ENCODE data around the gene NTF4. TPM values are rescaled to one million over a fixed set of nuclear protein-coding genes. Genes with fewer than 3 reads are reported as not detected.
"Not testable (repeated sequence)": the region's sequence is repeated elsewhere in the genome, so short reads cannot be mapped to it uniquely, and the experiment has no call there.

The NTF4 gene
- total and polyA plus RNA-seq, 2 of the 8 experiments (the other 6 are each of a cell fraction or from before 2014, with no cell fraction given): 3.1 to 6.5 TPM

DNA sequence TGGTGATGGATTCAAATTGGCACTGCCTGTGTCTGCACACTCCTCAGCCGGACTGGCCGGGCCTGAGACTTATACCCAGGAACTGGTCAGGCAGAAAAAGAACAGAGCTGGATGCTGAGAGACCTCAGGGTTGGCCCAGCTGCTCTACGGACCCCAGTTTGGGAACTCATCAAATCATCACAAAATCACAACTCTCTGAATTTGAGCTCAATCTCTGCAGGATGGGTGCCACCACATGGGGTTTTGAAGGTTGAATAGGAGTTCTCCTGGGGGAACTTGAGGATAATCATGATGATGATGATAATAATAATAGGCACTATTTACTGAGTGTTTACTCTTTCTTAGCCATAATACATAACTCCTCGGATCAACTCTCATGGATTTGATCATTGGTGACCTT is 22.0 kb downstream of the NTF4 start:
- H2BK5ac ChIP-seq (ENCODE audit: low read depth, low read length); H3K9ac ChIP-seq (replicated peaks in 1 of 4; ENCODE audit: extremely low read depth in 1 of 4, low read depth in 3 of 4, low read length in 3 of 4); H3K79me1 ChIP-seq (ENCODE audit: low read depth, low read length); H3K23ac ChIP-seq (ENCODE audit: insufficient read length); H2BK20ac ChIP-seq (ENCODE audit: low read length); H4K20me1 ChIP-seq (replicated peaks in 1 of 2; ENCODE audit: control insufficient read depth in 1 of 2, insufficient read depth in 2 of 2, low read length in 2 of 2); H3K4me3 ChIP-seq (ENCODE audit: extremely low read depth in 1 of 4, insufficient read depth in 2 of 4, low read depth in 3 of 4, low read length in 4 of 4); H3K36me3 ChIP-seq (ENCODE audit: control insufficient read depth in 2 of 4, insufficient read depth in 4 of 4, low read length in 3 of 4); H4K5ac ChIP-seq (ENCODE audit: insufficient read length, low read depth, low read length); DNase-seq (ENCODE audit: low read depth in 1 of 2, low spot score in 2 of 2); H2AFZ ChIP-seq (ENCODE audit: low read length); H3K18ac ChIP-seq (ENCODE audit: extremely low read depth, low read length); H2BK120ac ChIP-seq (replicated peaks; ENCODE audit: low read depth, low read length); H4K8ac ChIP-seq (ENCODE audit: extremely low read depth, insufficient read depth, low read length); H3K4me1 ChIP-seq (replicated peaks in 1 of 4; ENCODE audit: control insufficient read depth in 3 of 4, insufficient read depth in 4 of 4, low read length in 3 of 4); H3K4ac ChIP-seq (replicated peaks; ENCODE audit: insufficient read length, low read depth, low read length); H3K79me2 ChIP-seq (ENCODE audit: control insufficient read depth in 1 of 2, insufficient read depth in 2 of 2, low read length in 2 of 2); FAIRE-seq; H2BK15ac ChIP-seq (ENCODE audit: low read length); H3K23me2 ChIP-seq (ENCODE audit: low read depth, low read length); H3K9me3 ChIP-seq (ENCODE audit: insufficient read depth in 2 of 2, low read depth in 1 of 2, low read length in 1 of 2); H3K56ac ChIP-seq (replicated peaks; ENCODE audit: insufficient read length, low read depth, low read length); H3K27ac ChIP-seq (ENCODE audit: low read depth, low read length); H3K4me2 ChIP-seq (ENCODE audit: insufficient read depth in 1 of 2, low read depth in 2 of 2, low read length in 2 of 2); H4K91ac ChIP-seq (replicated peaks; ENCODE audit: insufficient read length, low read length); H3K14ac ChIP-seq (ENCODE audit: insufficient read length); H3K27me3 ChIP-seq (replicated peaks in 1 of 4; ENCODE audit: control insufficient read depth in 3 of 4, extremely low read depth in 1 of 4, insufficient read depth in 3 of 4, low read length in 3 of 4); H2AK5ac ChIP-seq (ENCODE audit: low read depth, low read length); H2BK12ac ChIP-seq (ENCODE audit: low read depth, low read length): not testable (repeated sequence)
- ChIA-PET CTCF (ENCODE audit: partially characterized antibody) (interaction anchor here (0.6 kb wide), 1 partner anchor 198 kb away, joined by 4 read pairs; no protein-coding TSS in a partner anchor), POLR2A (ENCODE audit: partially characterized antibody) (interaction anchor here (1.1 kb wide), 1 partner anchor 11 kb away, joined by 3 read pairs; no protein-coding TSS in a partner anchor)
- 76% methylated on average over 1 of the region's 4 CpGs; no CpG with 5 or more reads in 1 of the 2 experiments for WGBS, 2 experiments (ENCODE audit: extremely low coverage in 1 of 2, insufficient coverage in 1 of 2, insufficient read length in 1 of 2, insufficient replicate concordance in 2 of 2, low coverage in 1 of 2, low lambda C conversion rate in 2 of 2, missing lambda C conversion rate in 1 of 2)

All from H1 (cell line).